ENCODE results near the gene LIMS1.
"Not testable (repeated sequence)": the region's sequence is repeated elsewhere in the genome, so short reads cannot be mapped to it uniquely, and the experiment has no call there.

The LIMS1 gene

DNA sequence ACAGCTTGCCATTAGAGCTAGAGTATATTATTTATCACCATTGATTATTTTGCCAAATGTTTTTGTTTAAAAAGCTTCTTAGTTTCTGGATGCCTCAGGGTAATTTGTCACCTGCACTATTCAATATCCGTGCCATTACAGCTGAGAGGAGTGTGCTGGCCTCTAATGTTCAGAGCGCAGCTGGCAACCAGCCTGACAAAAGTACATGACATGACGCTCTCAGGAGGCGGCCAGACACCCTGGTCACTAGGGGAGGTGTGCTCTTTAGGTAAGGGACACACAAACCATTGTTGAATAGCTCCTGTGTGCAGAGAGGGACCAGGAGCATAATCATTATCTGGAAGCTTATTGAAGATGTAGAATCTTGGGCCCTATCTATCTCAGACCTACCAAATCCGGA lies 20.3 kb downstream of the LIMS1 start:
- ChIA-PET POLR2A (ENCODE audit: low non-redundant PET) (no interaction called here), CTCF (no interaction called here)
- H3K27ac ChIP-seq: no peak overlapping the region
- TF ChIP-seq, protein P1, sequence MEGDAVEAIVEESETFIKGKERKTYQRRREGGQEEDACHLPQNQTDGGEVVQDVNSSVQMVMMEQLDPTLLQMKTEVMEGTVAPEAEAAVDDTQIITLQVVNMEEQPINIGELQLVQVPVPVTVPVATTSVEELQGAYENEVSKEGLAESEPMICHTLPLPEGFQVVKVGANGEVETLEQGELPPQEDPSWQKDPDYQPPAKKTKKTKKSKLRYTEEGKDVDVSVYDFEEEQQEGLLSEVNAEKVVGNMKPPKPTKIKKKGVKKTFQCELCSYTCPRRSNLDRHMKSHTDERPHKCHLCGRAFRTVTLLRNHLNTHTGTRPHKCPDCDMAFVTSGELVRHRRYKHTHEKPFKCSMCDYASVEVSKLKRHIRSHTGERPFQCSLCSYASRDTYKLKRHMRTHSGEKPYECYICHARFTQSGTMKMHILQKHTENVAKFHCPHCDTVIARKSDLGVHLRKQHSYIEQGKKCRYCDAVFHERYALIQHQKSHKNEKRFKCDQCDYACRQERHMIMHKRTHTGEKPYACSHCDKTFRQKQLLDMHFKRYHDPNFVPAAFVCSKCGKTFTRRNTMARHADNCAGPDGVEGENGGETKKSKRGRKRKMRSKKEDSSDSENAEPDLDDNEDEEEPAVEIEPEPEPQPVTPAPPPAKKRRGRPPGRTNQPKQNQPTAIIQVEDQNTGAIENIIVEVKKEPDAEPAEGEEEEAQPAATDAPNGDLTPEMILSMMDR (conservative IDR thresholded peaks at IDR 0.05; ENCODE audit: low read depth): no peak
- DNase-seq (ENCODE audit: low spot score): no peak

DNA sequence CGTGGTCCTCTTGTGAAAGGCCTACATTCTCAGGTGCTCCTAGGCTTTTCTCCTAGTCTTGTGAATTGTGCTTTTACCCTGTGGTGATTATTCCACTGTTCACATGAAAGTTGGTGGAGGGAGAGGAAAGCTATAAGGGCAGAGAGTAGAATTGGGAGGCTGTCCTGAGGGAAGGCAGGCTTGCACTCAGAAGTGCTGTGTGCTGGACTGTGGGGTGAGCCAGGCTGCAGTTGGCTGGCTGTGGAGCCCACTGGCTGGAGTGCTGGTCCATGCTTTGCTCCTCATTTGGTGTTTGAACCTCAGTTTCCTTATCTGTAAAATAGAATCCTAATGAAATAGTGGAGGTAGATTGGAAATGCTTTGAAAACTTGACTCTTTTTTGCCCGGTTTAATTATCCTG lies 21.3 kb downstream of the LIMS1 start:
- TF ChIP-seq, protein P1 (conservative IDR thresholded peaks at IDR 0.05; ENCODE audit: low read depth): no peak
- POLR2A ChIA-PET (ENCODE audit: low non-redundant PET): no interaction called here
- no peak overlapping the region for H3K27ac ChIP-seq
- no peak for DNase-seq (ENCODE audit: low spot score)
- CTCF ChIA-PET: no interaction called here

DNA sequence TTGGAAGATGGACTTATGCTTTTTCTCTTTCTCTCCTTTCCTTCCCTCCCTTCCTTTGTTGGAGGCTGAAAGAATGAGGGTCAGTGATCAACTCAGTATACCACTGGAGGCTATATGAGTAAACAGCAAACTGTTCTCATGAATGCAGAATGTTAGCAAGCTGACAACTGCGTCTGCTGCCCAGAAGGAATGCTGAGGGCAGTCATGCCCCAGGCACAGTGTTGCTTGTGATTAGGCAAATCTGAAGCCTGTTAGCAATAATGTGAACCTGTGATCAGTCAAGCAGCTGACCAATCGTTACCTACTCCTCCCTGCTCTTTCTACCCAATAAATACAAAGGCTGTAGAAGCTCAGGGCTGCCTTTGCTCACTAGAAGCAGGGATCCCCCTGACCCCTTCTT lies 22.3 kb downstream of the LIMS1 start:
- H3K27ac ChIP-seq; DNase-seq (ENCODE audit: low spot score); CTCF ChIA-PET; POLR2A ChIA-PET (ENCODE audit: low non-redundant PET): not testable (repeated sequence)

DNA sequence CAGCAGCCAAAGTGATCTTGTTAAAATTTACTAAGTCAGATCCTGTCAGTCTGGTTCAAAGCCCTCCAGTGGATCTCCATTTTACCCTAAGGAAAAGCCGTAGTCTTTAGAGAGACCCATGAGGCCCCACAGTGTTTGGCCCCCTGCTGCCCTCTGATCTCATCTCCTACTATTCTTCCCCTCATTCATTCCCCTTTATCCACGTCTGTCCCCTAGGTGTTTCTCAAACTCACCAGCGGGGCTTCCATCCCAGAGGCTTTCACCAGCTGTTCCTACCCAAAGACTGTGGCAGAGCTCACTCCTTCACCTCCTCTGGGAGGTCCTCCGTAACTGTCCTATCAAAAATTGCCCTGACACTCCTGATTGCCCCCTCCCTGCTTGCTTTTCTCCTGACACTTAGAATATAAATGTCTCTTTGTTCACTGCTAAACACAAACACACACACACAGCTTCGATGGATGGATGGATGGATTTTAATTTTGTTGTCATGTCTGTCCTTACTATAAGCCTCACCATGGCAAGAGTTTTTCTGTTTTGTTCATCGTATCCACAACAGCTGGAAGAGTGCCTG lies 26.1 kb downstream of the LIMS1 start:
- ChIA-PET CTCF (no interaction called here), POLR2A (ENCODE audit: low non-redundant PET) (no interaction called here)

DNA sequence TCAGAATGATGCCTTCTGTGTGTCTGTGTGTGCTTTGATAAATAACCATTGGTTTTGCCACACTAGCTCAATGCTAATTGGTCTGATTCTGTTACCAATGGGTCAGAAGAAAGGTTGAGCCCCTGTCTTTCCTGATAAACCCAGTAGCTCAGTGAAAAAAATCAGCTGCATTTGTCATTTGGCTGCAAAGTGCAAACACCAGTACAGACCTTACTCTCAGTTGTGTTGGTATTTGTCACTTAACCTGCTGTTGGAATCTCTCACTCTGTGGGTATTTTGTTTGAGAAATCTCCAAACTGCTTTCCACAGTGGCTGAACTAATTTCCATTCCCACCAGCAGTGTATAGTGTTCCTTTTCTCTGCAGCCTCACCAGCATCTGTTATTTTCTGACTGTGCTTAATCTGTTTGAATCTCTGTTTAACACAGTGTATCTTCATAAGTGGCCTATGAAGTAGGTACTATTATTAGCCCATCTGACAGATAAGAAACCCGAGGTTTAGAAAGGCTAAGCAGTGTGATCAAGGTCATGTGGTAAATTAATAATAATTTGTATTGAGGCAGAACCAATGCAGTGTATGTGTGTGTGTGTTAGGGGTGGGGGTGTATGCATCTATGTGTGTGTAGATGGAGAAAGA lies 26.7 kb downstream of the LIMS1 start:
- ChIA-PET POLR2A (ENCODE audit: low non-redundant PET) (no interaction called here), CTCF (no interaction called here)
- no peak for DNase-seq (ENCODE audit: low spot score)
- TF ChIP-seq, protein P1 (conservative IDR thresholded peaks at IDR 0.05; ENCODE audit: low read depth): no peak
- H3K27ac ChIP-seq: no peak overlapping the region

More for the DNA sequence above, 26.1 kb downstream of the LIMS1 start:
- no peak for DNase-seq (ENCODE audit: low spot score)
- no peak overlapping the region for H3K27ac ChIP-seq
- TF ChIP-seq, protein P1 (conservative IDR thresholded peaks at IDR 0.05; ENCODE audit: low read depth): no peak

DNA sequence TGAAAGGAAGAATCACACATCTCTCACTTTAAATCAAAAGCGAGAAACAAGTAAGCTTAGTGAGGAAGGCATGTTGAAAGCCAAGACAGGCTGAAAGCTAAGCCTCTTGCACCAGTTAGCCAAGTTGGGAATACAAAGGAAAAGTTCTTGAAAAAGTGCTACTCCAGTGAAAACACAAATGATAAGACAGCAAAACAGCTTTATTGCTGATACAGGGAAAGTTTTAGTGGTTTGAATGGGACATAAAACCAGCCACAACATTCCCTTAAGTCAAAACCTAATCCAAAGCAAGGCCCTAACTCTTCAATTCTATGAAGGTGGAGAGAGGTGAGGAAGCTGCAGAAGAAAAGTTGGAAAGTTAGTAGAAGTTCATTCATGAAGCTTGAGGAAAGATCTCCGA lies 28.0 kb downstream of the LIMS1 start:
- ChIA-PET CTCF (no interaction called here), POLR2A (ENCODE audit: low non-redundant PET) (no interaction called here)
- TF ChIP-seq, protein P1 (conservative IDR thresholded peaks at IDR 0.05; ENCODE audit: low read depth): no peak
- no peak overlapping the region for H3K27ac ChIP-seq
- no peak for DNase-seq (ENCODE audit: low spot score)

DNA sequence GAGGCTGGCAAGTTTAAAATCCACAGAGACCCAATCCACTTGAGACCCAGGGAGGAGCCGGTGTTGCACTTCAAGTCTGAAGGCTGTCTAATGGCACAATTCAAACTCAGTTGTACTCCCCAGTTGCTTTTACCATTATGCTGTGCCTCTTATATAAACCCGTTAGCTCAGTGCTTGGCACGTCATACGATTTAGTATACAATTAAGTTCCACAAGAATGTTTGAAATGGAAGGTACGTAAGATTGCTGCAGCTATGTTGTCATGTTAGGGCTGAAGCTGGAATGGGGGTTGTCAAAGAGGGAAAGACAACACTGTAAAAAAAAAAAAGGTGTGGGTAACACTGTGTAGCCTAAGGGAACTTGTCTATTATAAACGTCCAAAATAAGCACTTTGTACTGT lies 30.2 kb downstream of the LIMS1 start:
- CTCF ChIA-PET: interaction anchor here (0.6 kb wide), 1 partner anchor 18 kb away, joined by 4 read pairs; no protein-coding TSS in a partner anchor
- POLR2A ChIA-PET (ENCODE audit: low non-redundant PET): no interaction called here
- H3K27ac ChIP-seq: no peak overlapping the region
- TF ChIP-seq, protein P1 (conservative IDR thresholded peaks at IDR 0.05; ENCODE audit: low read depth): no peak
- no peak for DNase-seq (ENCODE audit: low spot score)

All from RWPE1 (cell line).